Loucy (cell line): ENCODE data around the gene CTBP2.

Experiments used
- H2AFZ ChIP-seq: fragments of 200-600 bp; sonication (generic); 2 replicates; pipeline ENCODE4 v1.6.0; 2016; ENCODE audit warnings: antibody characterized with exemption, mild to moderate bottlenecking, low read length, moderate library complexity
- H3F3A ChIP-seq: fragments of 200-600 bp; 2 replicates; pipeline ENCODE4 v1.6.0; 2016; ENCODE audit warnings: antibody characterized with exemption, low read depth, mild to moderate bottlenecking
- H3K27me3 ChIP-seq: fragments of 200-600 bp; sonication (generic); 2 replicates; pipeline ENCODE4 v1.6.1; 2014; ENCODE audit warnings: low read length, mild to moderate bottlenecking; ENCODE audit not compliant: insufficient read depth, poor library complexity, severe bottlenecking
- H3K36me3 ChIP-seq: fragments of 200-600 bp; sonication (generic); 2 replicates; pipeline ENCODE4 v1.6.1; 2016; ENCODE audit warnings: low read length; ENCODE audit not compliant: insufficient read depth
- H3K4me1 ChIP-seq: fragments of 200-600 bp; sonication (generic); 2 replicates; pipeline ENCODE4 v1.5.1; 2014; ENCODE audit warnings: low read length, mild to moderate bottlenecking; ENCODE audit not compliant: insufficient read depth, poor library complexity, severe bottlenecking
- H3K4me2 ChIP-seq: fragments of 200-600 bp; sonication (generic); 2 replicates; pipeline ENCODE4 v1.6.0; 2014; ENCODE audit warnings: antibody characterized with exemption, low read length, low read depth, mild to moderate bottlenecking; ENCODE audit not compliant: poor library complexity, severe bottlenecking
- H3K4me3 ChIP-seq: fragments of 200-600 bp; sonication (generic); 2 replicates; pipeline ENCODE4 v1.5.1; 2014; ENCODE audit warnings: low read length, mild to moderate bottlenecking, mixed read lengths; ENCODE audit not compliant: poor library complexity, severe bottlenecking
- H3K79me2 ChIP-seq: fragments of 200-600 bp; sonication (generic); 2 replicates; pipeline ENCODE4 v1.6.1; 2014; ENCODE audit warnings: low read length; ENCODE audit not compliant: insufficient read depth
- H3K9ac ChIP-seq: fragments of 200-600 bp; sonication (generic); 2 replicates; pipeline ENCODE4 v1.6.0; 2014; ENCODE audit warnings: mild to moderate bottlenecking, low read depth, low read length, moderate library complexity; ENCODE audit not compliant: poor library complexity, severe bottlenecking
- H3K9me2 ChIP-seq: fragments of 200-600 bp; sonication (generic); replicated peaks from 2 replicates; pipeline ENCODE4 v1.6.1; 2016; ENCODE audit warnings: low read depth, low read length, mixed read lengths
- H3K9me3 ChIP-seq: fragments of 200-600 bp; sonication (generic); 2 replicates; pipeline ENCODE4 v1.6.1; 2014; ENCODE audit warnings: mild to moderate bottlenecking, antibody characterized with exemption, low read length, low read depth; ENCODE audit not compliant: insufficient read depth
- H4K20me1 ChIP-seq: fragments of 200-600 bp; sonication (generic); 2 replicates; pipeline ENCODE4 v1.6.0; 2014; ENCODE audit warnings: antibody characterized with exemption, low read length, mild to moderate bottlenecking; ENCODE audit not compliant: insufficient read depth, poor library complexity, severe bottlenecking
- CTCF ChIP-seq: fragments of 200-600 bp; sonication (generic); conservative IDR thresholded peaks from 2 replicates; pipeline ENCODE4 v1.5.1; 2014; ENCODE audit warnings: mild to moderate bottlenecking, antibody characterized with exemption, low read length
- EZH2phosphoT487 ChIP-seq: fragments of 200-600 bp; IDR thresholded peaks from 2 replicates; pipeline ENCODE4 v1.6.1; 2018; ENCODE audit warnings: antibody characterized with exemption, mild to moderate bottlenecking, moderate library complexity, borderline replicate concordance

The CTBP2 gene

GRCh38 chr10:125140151-125140550, 20.2 kb downstream of the CTBP2 start:
- H3K27me3 ChIP-seq: no peaks in the 10 kb centered on the region
- no peaks in the 10 kb centered on the region for H3K36me3 ChIP-seq
- H3K4me1 ChIP-seq: no peaks in the 10 kb centered on the region
- no peaks in the 10 kb centered on the region for H3K9me2 ChIP-seq
- no peak for TF ChIP-seq EZH2phosphoT487
- no peak for TF ChIP-seq CTCF
- no peak overlapping the region for H2AFZ ChIP-seq
- H3F3A ChIP-seq: no peaks in the 10 kb centered on the region
- H3K9ac ChIP-seq: no peak overlapping the region
- H3K9me3 ChIP-seq: no peaks in the 10 kb centered on the region; the same call in 1 of the 2 replicates
- H3K4me2 ChIP-seq: no peak overlapping the region
- H3K4me3 ChIP-seq: no peak overlapping the region
- H4K20me1 ChIP-seq: no peaks in the 10 kb centered on the region
- no peaks in the 10 kb centered on the region for H3K79me2 ChIP-seq

- Histone ChIP-seq H3K4me1 (no peaks in the 10 kb centered on the region), H3F3A (no peaks in the 10 kb centered on the region), H2AFZ (no peak overlapping the region), H3K79me2 (no peaks in the 10 kb centered on the region), H3K27me3 (no peaks in the 10 kb centered on the region), H3K36me3 (no peaks in the 10 kb centered on the region), H3K9me3 (no peaks in the 10 kb centered on the region; the same call in 1 of the 2 replicates), H3K9ac (no peak overlapping the region), H3K4me2 (no peak overlapping the region), H3K4me3 (no peak overlapping the region), H4K20me1 (no peaks in the 10 kb centered on the region), H3K9me2 (no peaks in the 10 kb centered on the region)
- TF ChIP-seq CTCF (no peak), EZH2phosphoT487 (no peak)
These were observed 22.5 kb downstream of the CTBP2 start for GRCh38 chr10:125137601-125138438.

- Histone ChIP-seq H3K9ac (no peak overlapping the region), H3K27me3 (no peaks in the 10 kb centered on the region), H3K4me3 (no peak overlapping the region), H3K9me3 (no peaks in the 10 kb centered on the region; the same call in 1 of the 2 replicates), H3K4me1 (no peaks in the 10 kb centered on the region), H3K9me2 (no peaks in the 10 kb centered on the region), H3K36me3 (no peaks in the 10 kb centered on the region), H2AFZ (no peak overlapping the region), H3K4me2 (no peak overlapping the region), H3F3A (no peaks in the 10 kb centered on the region), H4K20me1 (no peaks in the 10 kb centered on the region), H3K79me2 (no peaks in the 10 kb centered on the region)
- TF ChIP-seq CTCF: no peak
- no peak for TF ChIP-seq EZH2phosphoT487
These were observed 24.3 kb downstream of the CTBP2 start for GRCh38 chr10:125136087-125136486.
